VCaP (cell line): ENCODE results near the gene CLIP1.

Experiments used
- H3K27ac ChIP-seq: fragments of 450-650 bp; 2 replicates; pipeline ENCODE4 v1.5.1; 2017
- TF ChIP-seq, protein P1 (sequence below): fragments of 450-650 bp; conservative IDR thresholded peaks from 2 replicates; pipeline ENCODE4 v1.5.1; 2017; ENCODE audit warnings: mild to moderate bottlenecking, moderate library complexity

Gene CLIP1

DNA sequence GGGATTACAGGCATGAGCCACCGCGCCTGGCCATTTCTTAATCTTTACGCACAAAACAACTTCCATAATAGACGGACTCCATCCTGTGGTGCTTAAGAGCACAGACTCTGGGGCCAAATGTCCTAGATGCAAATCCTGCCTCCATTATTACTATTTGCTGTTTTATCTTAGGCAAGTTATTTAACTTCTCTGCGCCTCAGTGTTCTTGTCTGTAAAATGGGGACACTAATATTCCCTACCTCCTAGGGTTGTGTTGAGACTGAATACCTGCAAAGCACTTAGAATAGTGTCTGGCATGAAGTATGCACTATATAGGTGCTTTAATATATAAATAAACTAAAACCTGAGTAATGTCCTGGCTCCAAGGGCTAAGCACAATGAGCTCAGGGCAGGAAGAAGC, 76.4 kb downstream of the CLIP1 start:
- no peak overlapping the region for H3K27ac ChIP-seq
- TF ChIP-seq, protein P1, sequence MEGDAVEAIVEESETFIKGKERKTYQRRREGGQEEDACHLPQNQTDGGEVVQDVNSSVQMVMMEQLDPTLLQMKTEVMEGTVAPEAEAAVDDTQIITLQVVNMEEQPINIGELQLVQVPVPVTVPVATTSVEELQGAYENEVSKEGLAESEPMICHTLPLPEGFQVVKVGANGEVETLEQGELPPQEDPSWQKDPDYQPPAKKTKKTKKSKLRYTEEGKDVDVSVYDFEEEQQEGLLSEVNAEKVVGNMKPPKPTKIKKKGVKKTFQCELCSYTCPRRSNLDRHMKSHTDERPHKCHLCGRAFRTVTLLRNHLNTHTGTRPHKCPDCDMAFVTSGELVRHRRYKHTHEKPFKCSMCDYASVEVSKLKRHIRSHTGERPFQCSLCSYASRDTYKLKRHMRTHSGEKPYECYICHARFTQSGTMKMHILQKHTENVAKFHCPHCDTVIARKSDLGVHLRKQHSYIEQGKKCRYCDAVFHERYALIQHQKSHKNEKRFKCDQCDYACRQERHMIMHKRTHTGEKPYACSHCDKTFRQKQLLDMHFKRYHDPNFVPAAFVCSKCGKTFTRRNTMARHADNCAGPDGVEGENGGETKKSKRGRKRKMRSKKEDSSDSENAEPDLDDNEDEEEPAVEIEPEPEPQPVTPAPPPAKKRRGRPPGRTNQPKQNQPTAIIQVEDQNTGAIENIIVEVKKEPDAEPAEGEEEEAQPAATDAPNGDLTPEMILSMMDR: no peak

GRCh38 chr12:122345042-122345441, 77.4 kb downstream of the CLIP1 start:
- H3K27ac ChIP-seq: no peak overlapping the region
- TF ChIP-seq, protein P1: no peak

- H3K27ac ChIP-seq: no peak overlapping the region
- TF ChIP-seq, protein P1: peak; percentile 97
These were observed 86.2 kb downstream of the CLIP1 start for GRCh38 chr12:122336015-122336946.

GRCh38 chr12:122333142-122334087, 89.1 kb downstream of the CLIP1 start:
- H3K27ac ChIP-seq: no peak overlapping the region
- TF ChIP-seq, protein P1: no peak

DNA sequence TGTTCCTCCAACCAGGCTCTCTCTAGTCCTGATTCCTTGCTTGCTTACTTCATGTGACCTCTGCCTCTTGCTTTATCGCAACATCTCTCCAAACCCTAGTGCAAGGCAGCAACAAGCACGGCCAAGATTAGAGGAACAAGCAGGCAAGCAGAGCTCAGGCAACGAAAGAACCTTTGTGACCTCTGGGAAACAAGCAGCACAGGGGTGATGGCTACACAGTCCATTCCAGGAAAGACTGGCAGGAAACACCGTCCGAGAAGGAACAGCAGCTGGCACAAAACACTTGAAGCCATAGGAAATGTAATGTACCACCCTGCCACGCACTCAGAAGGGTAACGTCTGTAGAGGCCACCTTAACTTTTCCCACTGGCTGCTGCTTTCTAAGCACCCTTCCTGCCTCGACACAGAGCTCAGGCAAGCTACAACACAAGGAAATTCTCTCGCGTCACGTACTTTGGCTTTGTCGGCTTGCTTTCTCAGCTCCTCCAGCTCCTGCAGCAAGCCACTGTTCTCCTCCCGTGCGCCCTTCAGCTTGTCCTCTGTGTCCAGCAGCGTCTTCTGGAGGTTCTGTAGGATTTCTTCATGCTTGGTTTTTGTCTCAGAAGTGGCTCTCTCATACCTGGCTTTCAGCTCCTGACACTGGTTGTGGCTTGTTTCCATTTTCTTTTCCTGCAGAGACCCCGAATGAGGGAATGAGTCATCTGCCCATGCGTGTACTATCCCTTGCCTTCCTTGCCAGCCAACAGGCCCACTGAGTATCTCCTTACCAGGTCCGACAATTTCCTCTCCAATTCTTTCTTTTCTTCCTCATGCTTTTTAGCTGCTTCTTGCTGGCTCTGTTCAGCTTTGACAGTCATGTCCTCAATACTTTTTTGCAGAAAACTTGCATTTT, 94.7 kb downstream of the CLIP1 start:
- TF ChIP-seq, protein P1: no peak
- no peak overlapping the region for H3K27ac ChIP-seq

DNA sequence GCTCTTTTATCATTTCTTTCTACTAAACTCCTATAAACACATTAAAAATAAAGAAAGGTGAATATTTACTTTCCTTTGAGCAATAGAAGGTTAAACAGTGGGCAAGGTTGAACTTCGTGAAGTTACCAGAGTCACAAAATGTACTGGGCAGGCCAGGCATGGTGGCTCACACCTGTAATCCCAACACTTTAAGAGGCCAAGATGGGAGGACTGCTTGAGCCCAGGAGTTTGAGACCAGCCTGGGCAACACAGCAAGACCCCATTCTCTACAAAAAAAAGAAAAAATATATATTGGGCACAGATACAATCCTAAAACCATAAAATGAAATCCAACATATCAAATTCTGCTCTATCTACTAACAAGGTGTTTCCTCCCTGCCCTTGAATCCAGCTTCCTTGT, 95.5 kb downstream of the CLIP1 start:
- TF ChIP-seq, protein P1: no peak
- no peak overlapping the region for H3K27ac ChIP-seq
